ENCODE measurements around the gene WNT7B.

GRCh38 chr22:45972091-45972888, 4.7 kb downstream of the WNT7B start:
- TF ChIP-seq, protein P1, sequence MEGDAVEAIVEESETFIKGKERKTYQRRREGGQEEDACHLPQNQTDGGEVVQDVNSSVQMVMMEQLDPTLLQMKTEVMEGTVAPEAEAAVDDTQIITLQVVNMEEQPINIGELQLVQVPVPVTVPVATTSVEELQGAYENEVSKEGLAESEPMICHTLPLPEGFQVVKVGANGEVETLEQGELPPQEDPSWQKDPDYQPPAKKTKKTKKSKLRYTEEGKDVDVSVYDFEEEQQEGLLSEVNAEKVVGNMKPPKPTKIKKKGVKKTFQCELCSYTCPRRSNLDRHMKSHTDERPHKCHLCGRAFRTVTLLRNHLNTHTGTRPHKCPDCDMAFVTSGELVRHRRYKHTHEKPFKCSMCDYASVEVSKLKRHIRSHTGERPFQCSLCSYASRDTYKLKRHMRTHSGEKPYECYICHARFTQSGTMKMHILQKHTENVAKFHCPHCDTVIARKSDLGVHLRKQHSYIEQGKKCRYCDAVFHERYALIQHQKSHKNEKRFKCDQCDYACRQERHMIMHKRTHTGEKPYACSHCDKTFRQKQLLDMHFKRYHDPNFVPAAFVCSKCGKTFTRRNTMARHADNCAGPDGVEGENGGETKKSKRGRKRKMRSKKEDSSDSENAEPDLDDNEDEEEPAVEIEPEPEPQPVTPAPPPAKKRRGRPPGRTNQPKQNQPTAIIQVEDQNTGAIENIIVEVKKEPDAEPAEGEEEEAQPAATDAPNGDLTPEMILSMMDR (conservative IDR thresholded peaks at IDR 0.05; ENCODE audit: low read depth, low read length) = no peak
- TF ChIP-seq EZH2 (IDR thresholded peaks at IDR 0.05; ENCODE audit: borderline replicate concordance, low read depth, low read length, poor library complexity, severe bottlenecking) = peak; percentile 90
